Activated CD4-positive, CD25-positive, alpha-beta regulatory T cell treated with anti-CD3 and anti-CD28 coated beads, Interleukin-2, amount 50 U/mL, for 16 hours (primary cell): ENCODE data around the gene NUDT3.

ENCODE experiments used
- DNase-seq: peaks from one replicate; pipeline ENCODE4 v3.0.0-alpha.2; 2020; ENCODE audit warnings: low read depth, low spot score

The NUDT3 gene

GRCh38 chr6:34322732-34323131 lies 69.7 kb downstream of the NUDT3 start:
- DNase-seq: no peak

GRCh38 chr6:34321821-34322220 lies 70.6 kb downstream of the NUDT3 start:
- DNase-seq: no peak

- DNase-seq: no peak
These were observed 73.0 kb downstream of the NUDT3 start for GRCh38 chr6:34319471-34319885.

- no peak for DNase-seq
These were observed 73.7 kb downstream of the NUDT3 start for GRCh38 chr6:34318499-34319470.

- DNase-seq: no peak
These were observed 74.5 kb downstream of the NUDT3 start for GRCh38 chr6:34317882-34318498.

GRCh38 chr6:34317172-34317477 lies 75.3 kb downstream of the NUDT3 start:
- DNase-seq: no peak

- no peak for DNase-seq
These were observed 75.9 kb downstream of the NUDT3 start for GRCh38 chr6:34316431-34317171.

- no peak for DNase-seq
These were observed 76.7 kb downstream of the NUDT3 start for GRCh38 chr6:34315780-34316179.

- DNase-seq: no peak
These were observed 77.2 kb downstream of the NUDT3 start for GRCh38 chr6:34315256-34315655.

GRCh38 chr6:34312259-34312658 lies 80.2 kb downstream of the NUDT3 start:
- no peak for DNase-seq

- DNase-seq: no peak
These were observed 81.7 kb downstream of the NUDT3 start for GRCh38 chr6:34310817-34311216.

GRCh38 chr6:34308483-34308882 lies 84.0 kb downstream of the NUDT3 start:
- DNase-seq: no peak

- no peak for DNase-seq
These were observed 86.3 kb downstream of the NUDT3 start for GRCh38 chr6:34305982-34306708.

GRCh38 chr6:34305497-34305896 lies 87.0 kb downstream of the NUDT3 start:
- DNase-seq: no peak

- no peak for DNase-seq
These were observed 88.3 kb downstream of the NUDT3 start for GRCh38 chr6:34304164-34304563.

GRCh38 chr6:34302929-34303328 lies 89.5 kb downstream of the NUDT3 start:
- no peak for DNase-seq

GRCh38 chr6:34301408-34301807 lies 91.1 kb downstream of the NUDT3 start:
- DNase-seq: no peak

GRCh38 chr6:34300332-34300751 lies 92.1 kb downstream of the NUDT3 start:
- no peak for DNase-seq

- DNase-seq: no peak
These were observed 93.5 kb downstream of the NUDT3 start for GRCh38 chr6:34298941-34299340.

GRCh38 chr6:34295721-34296120 lies 96.7 kb downstream of the NUDT3 start:
- no peak for DNase-seq

GRCh38 chr6:34292954-34293353 lies 99.5 kb downstream of the NUDT3 start:
- DNase-seq: no peak

GRCh38 chr6:34289137-34289536 lies 103.3 kb downstream of the NUDT3 start:
- DNase-seq: no peak
